Prostate gland (tissue), 2 donors: ENCODE data around the gene KIF5B. TPM values are rescaled to one million over a fixed set of nuclear protein-coding genes. Genes with fewer than 3 reads are reported as not detected.

Experiments
- DNase-seq: peaks from one replicate; pipeline ENCODE4 v3.0.0-alpha.2; 2019; ENCODE audit warnings: low spot score
- H3K27ac ChIP-seq, 2 donors: fragments of 200-600 bp; sonication (generic); 2 replicates each; pipeline ENCODE4 v1.5.1; 2017 to 2019
- H3K27me3 ChIP-seq: fragments of 200-600 bp; sonication (generic); replicated peaks from 2 replicates; pipeline ENCODE4 v1.5.1; 2019; ENCODE audit not compliant: insufficient read depth
- H3K36me3 ChIP-seq, 2 donors: fragments of 200-600 bp; sonication (generic); 1 replicate in 1 of 2; 2 replicates in 1 of 2; pipeline versions ENCODE4 v1.5.1 to v1.8.1; 2017 to 2019
- H3K4me1 ChIP-seq: fragments of 200-600 bp; sonication (generic); replicated peaks from 2 replicates; pipeline ENCODE4 v1.5.1; 2019
- H3K4me3 ChIP-seq, 2 donors: fragments of 200-600 bp; sonication (generic); 2 replicates each; pipeline ENCODE4 v1.5.1; 2017 to 2019
- H3K9me3 ChIP-seq: fragments of 200-600 bp; sonication (generic); 2 replicates; pipeline ENCODE4 v1.5.1; 2017
- CTCF ChIP-seq, 4 experiments: fragments of 200-600 bp in 2 of 4; fragments of 450-650 bp in 2 of 4; sonication (generic) in 2 of 4; IDR thresholded peaks; 1 replicate in 3 of 4; 2 replicates in 1 of 4; pipeline ENCODE4 v1.5.1; 2016 to 2019; ENCODE audit warnings: antibody characterized with exemption in 4 of 4, mild to moderate bottlenecking in 2 of 4, moderate library complexity in 2 of 4
- POLR2A ChIP-seq: fragments of 450-650 bp; IDR thresholded peaks from one replicate; pipeline ENCODE4 v1.6.1; 2016; ENCODE audit warnings: antibody characterized with exemption, mild to moderate bottlenecking
- POLR2AphosphoS5 ChIP-seq: sonication (generic); formaldehyde crosslinking; IDR thresholded peaks from one replicate; pipeline ENCODE4 v1.6.1; 2017; ENCODE audit warnings: antibody characterized with exemption
- WGBS: methylation state at CpG from one replicate; pipeline ENCODE4 v1.1.5; 2018; 5-methylcytosine and 5-hydroxymethylcytosine counted together
- intact Hi-C: fragments of 100-400 bp; cut with DNase I; formaldehyde crosslinking; loops from one replicate; pipeline ENCODE4 v1.14.2; 2022
- total RNA-seq, 2 donors: library from RNA; depleted of rRNA; stranded (reverse); fragments of >200 nt; gene quantifications; one replicate each; pipeline ENCODE4 v1.1.0, GENCODE V29; 2016

KIF5B gene
- total RNA-seq, 2 donors from 2014 or later: 98.2 to 102 TPM

- TF ChIP-seq CTCF (IDR thresholded peaks at IDR 0.05) (no peak), POLR2A (no peak)
- Histone ChIP-seq H3K27me3 (no peaks in the 10 kb centered on the region), H3K4me1 (no peaks in the 10 kb centered on the region), H3K9me3 (no peaks in the 10 kb centered on the region), H3K27ac (no peak overlapping the region), H3K36me3 (no peaks in the 10 kb centered on the region), H3K4me3 (no peak overlapping the region)
- WGBS: 72% methylated on average over 6 of the region's 6 CpGs
- no peak for DNase-seq
- intact Hi-C loops: no loop called here
Observed at GRCh38 chr10:32077896-32078485, 21.8 kb upstream of the KIF5B start.

- WGBS: 97% methylated on average over 1 of the region's 1 CpG
Observed at GRCh38 chr10:32073659-32074058, 17.4 kb upstream of the KIF5B start.

GRCh38 chr10:32073128-32073527 lies 16.9 kb upstream of the KIF5B start:
- H3K36me3 ChIP-seq: no peaks in the 10 kb centered on the region
- no peak overlapping the region for H3K4me3 ChIP-seq
- H3K4me1 ChIP-seq: no peaks in the 10 kb centered on the region
- H3K27me3 ChIP-seq: no peaks in the 10 kb centered on the region
- TF ChIP-seq POLR2AphosphoS5: no peak
- TF ChIP-seq POLR2A: no peak
- no peak for TF ChIP-seq CTCF (IDR thresholded peaks at IDR 0.05)
- no peak for DNase-seq
- H3K27ac ChIP-seq: no peak overlapping the region
- no peaks in the 10 kb centered on the region for H3K9me3 ChIP-seq
- 96% methylated on average over 5 of the region's 5 CpGs for WGBS
- intact Hi-C loops: no loop called here

More at GRCh38 chr10:32073659-32074058, 17.4 kb upstream of the KIF5B start:
- TF ChIP-seq POLR2AphosphoS5: no peak
- TF ChIP-seq POLR2A: no peak
- Histone ChIP-seq H3K36me3 (no peaks in the 10 kb centered on the region), H3K4me3 (no peak overlapping the region), H3K4me1 (no peaks in the 10 kb centered on the region), H3K9me3 (no peaks in the 10 kb centered on the region), H3K27me3 (no peaks in the 10 kb centered on the region), H3K27ac (no peak overlapping the region)
- intact Hi-C loops: no loop called here
- DNase-seq: no peak

GRCh38 chr10:32072025-32072800 lies 16.0 kb upstream of the KIF5B start:
- intact Hi-C loops: no loop called here
- 87% methylated on average over 7 of the region's 7 CpGs for WGBS

GRCh38 chr10:32070645-32071044 lies 14.4 kb upstream of the KIF5B start:
- Histone ChIP-seq H3K9me3 (no peaks in the 10 kb centered on the region), H3K27ac (no peak overlapping the region), H3K36me3 (no peaks in the 10 kb centered on the region), H3K4me3 (no peak overlapping the region), H3K27me3 (no peaks in the 10 kb centered on the region), H3K4me1 (no peaks in the 10 kb centered on the region)
- 43% methylated on average over 2 of the region's 2 CpGs for WGBS
- TF ChIP-seq POLR2A (no peak), CTCF (IDR thresholded peaks at IDR 0.05) (no peak), POLR2AphosphoS5 (no peak)
- intact Hi-C loops: no loop called here
- no peak for DNase-seq

More at GRCh38 chr10:32072025-32072800, 16.0 kb upstream of the KIF5B start:
- no peak overlapping the region for H3K4me3 ChIP-seq
- no peak for DNase-seq
- no peaks in the 10 kb centered on the region for H3K36me3 ChIP-seq
- H3K27me3 ChIP-seq: no peaks in the 10 kb centered on the region
- TF ChIP-seq CTCF (IDR thresholded peaks at IDR 0.05): no peak
- no peak for TF ChIP-seq POLR2A
- TF ChIP-seq POLR2AphosphoS5: no peak
- no peaks in the 10 kb centered on the region for H3K4me1 ChIP-seq
- no peaks in the 10 kb centered on the region for H3K9me3 ChIP-seq
- no peak overlapping the region for H3K27ac ChIP-seq
